HepG2 (cell line): ENCODE data around the gene KISS1R. TPM values are rescaled to one million over a fixed set of nuclear protein-coding genes. Genes with fewer than 3 reads are reported as not detected.

Source experiments
- AHR ChIP-seq: IDR thresholded peaks from 2 replicates; pipeline ENCODE4 v1.6.1; 2018; ENCODE audit warnings: missing genetic modification reagents, missing compliant biosample characterization
- FOSL1 ChIP-seq: sonication (generic); formaldehyde crosslinking; IDR thresholded peaks from 2 replicates; pipeline ENCODE4 v1.9.0; 2021; ENCODE audit warnings: missing genetic modification reagents, borderline replicate concordance
- FOXP1 ChIP-seq, 2 experiments: fragments of 450-650 bp in 1 of 2; IDR thresholded peaks; 2 replicates each; pipeline ENCODE4 v1.6.1; 2017 to 2018; ENCODE audit warnings: antibody characterized with exemption in 1 of 2
- GPBP1L1 ChIP-seq: sonication (generic); formaldehyde crosslinking; IDR thresholded peaks from 2 replicates; pipeline ENCODE4 v1.5.0; 2020; ENCODE audit warnings: mild to moderate bottlenecking, missing genetic modification reagents
- GPN1 ChIP-seq: sonication (generic); formaldehyde crosslinking; IDR thresholded peaks from 2 replicates; pipeline ENCODE4 v1.5.1; 2020; ENCODE audit warnings: missing genetic modification reagents, borderline replicate concordance
- IKZF4 ChIP-seq: sonication (generic); formaldehyde crosslinking; IDR thresholded peaks from 2 replicates; pipeline ENCODE4 v1.5.1; 2020; ENCODE audit warnings: borderline replicate concordance, mild to moderate bottlenecking, low read depth, missing genetic modification reagents; ENCODE audit errors: not compliant biosample characterization
- JARID2 ChIP-seq: sonication (generic); formaldehyde crosslinking; IDR thresholded peaks from 2 replicates; pipeline ENCODE4 v1.8.1; 2023; ENCODE audit warnings: missing genetic modification reagents, inconsistent platforms; ENCODE audit not compliant: insufficient replicate concordance
- KLF11 ChIP-seq: IDR thresholded peaks from 2 replicates; pipeline ENCODE4 v1.6.1; 2016; ENCODE audit warnings: missing compliant biosample characterization
- MAX ChIP-seq: IDR thresholded peaks from 2 replicates; pipeline ENCODE4 v1.6.1; 2012; ENCODE audit warnings: inconsistent platforms
- MAZ ChIP-seq, 2 experiments: sonication (generic) in 1 of 2; formaldehyde crosslinking in 1 of 2; IDR thresholded peaks; 2 replicates each; pipeline versions ENCODE4 v1.5.0 to v1.6.1; 2012 to 2020; ENCODE audit warnings: low read depth in 2 of 2, mild to moderate bottlenecking in 2 of 2, borderline replicate concordance in 1 of 2, improper control_type of control experiment in 1 of 2, low read length in 1 of 2, missing genetic modification reagents in 1 of 2, moderate library complexity in 1 of 2
- NFIC ChIP-seq: IDR thresholded peaks from 2 replicates; pipeline ENCODE4 v1.6.1; 2012; ENCODE audit warnings: mild to moderate bottlenecking, low read length, inconsistent platforms
- NFKB2 ChIP-seq: sonication (generic); formaldehyde crosslinking; IDR thresholded peaks from 2 replicates; pipeline ENCODE4 v1.4.0; 2020; ENCODE audit warnings: missing genetic modification reagents, borderline replicate concordance
- RFX1 ChIP-seq: fragments of 450-650 bp; IDR thresholded peaks from 2 replicates; pipeline ENCODE4 v1.6.1; 2017
- RORA ChIP-seq: sonication (generic); formaldehyde crosslinking; IDR thresholded peaks from 2 replicates; pipeline ENCODE4 v1.5.0; 2020; ENCODE audit warnings: mild to moderate bottlenecking, missing genetic modification reagents, moderate library complexity
- SAP130 ChIP-seq: IDR thresholded peaks from 2 replicates; pipeline ENCODE4 v1.6.1; 2016; ENCODE audit warnings: low read depth
- SMAD9 ChIP-seq: sonication (generic); formaldehyde crosslinking; IDR thresholded peaks from 2 replicates; pipeline ENCODE4 v1.5.1; 2020; ENCODE audit warnings: mild to moderate bottlenecking, missing genetic modification reagents
- TARDBP ChIP-seq: sonication (generic); formaldehyde crosslinking; IDR thresholded peaks from 2 replicates; pipeline ENCODE4 v1.8.0; 2022; ENCODE audit warnings: mild to moderate bottlenecking, missing genetic modification reagents
- TBX2 ChIP-seq: sonication (generic); formaldehyde crosslinking; IDR thresholded peaks from 2 replicates; pipeline ENCODE4 v1.5.0; 2020; ENCODE audit warnings: missing genetic modification reagents, mild to moderate bottlenecking, borderline replicate concordance
- TSC22D2 ChIP-seq: sonication (generic); formaldehyde crosslinking; IDR thresholded peaks from 2 replicates; pipeline ENCODE4 v1.5.1; 2020; ENCODE audit warnings: missing genetic modification reagents, mild to moderate bottlenecking, borderline replicate concordance
- ZFP36 ChIP-seq: fragments of 150-350 bp; IDR thresholded peaks from 2 replicates; pipeline ENCODE4 v1.6.1; 2018; ENCODE audit warnings: borderline replicate concordance, low read length, low read depth; ENCODE audit not compliant: partially characterized antibody
- ZNF263 ChIP-seq: sonication (generic); formaldehyde crosslinking; IDR thresholded peaks from 2 replicates; pipeline ENCODE4 v1.4.0; 2020; ENCODE audit warnings: missing genetic modification reagents
- ZNF3 ChIP-seq: IDR thresholded peaks from 2 replicates; pipeline ENCODE4 v1.7.0; 2017; ENCODE audit warnings: inconsistent platforms
- ZNF367 ChIP-seq: sonication (generic); formaldehyde crosslinking; IDR thresholded peaks from 2 replicates; pipeline ENCODE4 v1.4.0; 2020; ENCODE audit warnings: missing genetic modification reagents, borderline replicate concordance
- ZNF546 ChIP-seq: sonication (generic); formaldehyde crosslinking; conservative IDR thresholded peaks from 2 replicates; pipeline ENCODE4 v1.8.1; 2023; ENCODE audit warnings: mild to moderate bottlenecking, missing genetic modification reagents
- ZNF552 ChIP-seq: sonication (generic); formaldehyde crosslinking; IDR thresholded peaks from 2 replicates; pipeline ENCODE4 v1.9.0; 2022; ENCODE audit warnings: missing genetic modification reagents, mild to moderate bottlenecking, borderline replicate concordance
- ZNF672 ChIP-seq: sonication (generic); formaldehyde crosslinking; IDR thresholded peaks from 2 replicates; pipeline ENCODE4 v1.8.1; 2022; ENCODE audit warnings: missing genetic modification reagents
- ZNF737 ChIP-seq: sonication (generic); formaldehyde crosslinking; IDR thresholded peaks from 2 replicates; pipeline ENCODE4 v1.5.0; 2020; ENCODE audit warnings: missing genetic modification reagents, mild to moderate bottlenecking, borderline replicate concordance
- ZNF883 ChIP-seq: sonication (generic); formaldehyde crosslinking; IDR thresholded peaks from 2 replicates; pipeline ENCODE4 v1.5.1; 2020; ENCODE audit warnings: mild to moderate bottlenecking, missing genetic modification reagents; ENCODE audit errors: not compliant biosample characterization
- ZSCAN31 ChIP-seq: sonication (generic); formaldehyde crosslinking; IDR thresholded peaks from 2 replicates; pipeline ENCODE4 v1.5.0; 2020; ENCODE audit warnings: low read depth, mild to moderate bottlenecking, missing genetic modification reagents
- polyA plus RNA-seq, 8 experiments: library from polyadenylated mRNA; depleted of rRNA in 3 of 8; stranded (reverse) in 7 of 8; unstranded in 1 of 8; fragments of >200 nt; fragmentation: Illumina TruSeq in 4 of 8; extraction: Trizol in 4 of 8; gene quantifications; 2 replicates each; pipeline versions ENCODE4 v1.2.1 to v1.2.3, GENCODE V29; 2011 to 2016; ENCODE audit warnings: low read depth in 4 of 8, missing spikeins in 1 of 8, mixed read lengths in 1 of 8; ENCODE audit not compliant: insufficient read depth in 1 of 8
- total RNA-seq, 5 experiments: library from RNA; depleted of rRNA; stranded (reverse); fragments of >200 nt; fragmentation: Illumina TruSeq; extraction: Trizol; gene quantifications; 2 replicates each; pipeline ENCODE4 v1.2.3, GENCODE V29; 2016; ENCODE audit warnings: low read depth in 1 of 5
- TF ChIP-seq, protein P1 (sequence below): IDR thresholded peaks from 2 replicates; pipeline ENCODE4 v1.6.1; 2016; ENCODE audit warnings: low read depth, borderline replicate concordance
- TF ChIP-seq, protein P2 (sequence below): sonication (generic); formaldehyde crosslinking; IDR thresholded peaks from 2 replicates; pipeline ENCODE4 v1.5.1; 2020; ENCODE audit warnings: missing genetic modification reagents, mild to moderate bottlenecking, borderline replicate concordance

The KISS1R gene
- total and polyA plus RNA-seq, 2 of the 13 experiments (the other 11 are each of a cell fraction or from before 2014, with no cell fraction given), result 1.1 to 10.2 TPM

DNA sequence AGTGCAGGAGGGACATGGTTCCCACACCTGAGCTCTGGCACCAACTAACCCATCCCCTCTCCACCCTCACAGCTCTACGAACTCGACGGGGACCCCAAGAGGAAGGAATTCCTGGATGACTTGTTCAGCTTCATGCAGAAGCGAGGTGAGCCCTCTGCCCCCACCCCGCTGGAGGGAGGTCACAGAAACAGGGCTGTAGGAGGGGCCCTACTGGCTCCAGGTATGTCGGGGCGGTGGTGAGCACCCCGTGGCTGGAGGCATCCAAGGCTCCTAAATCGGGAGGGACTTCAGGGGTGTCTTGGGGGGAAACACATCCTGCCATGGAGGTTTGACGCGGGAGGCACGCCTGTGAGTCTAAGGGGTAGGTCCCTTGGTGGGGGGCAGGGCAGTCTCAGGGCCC, 42.9 kb downstream of the KISS1R start (continued):
- no peak for TF ChIP-seq GPBP1L1 (CRISPR knock-in tag)
- no peak for TF ChIP-seq NFIC
- TF ChIP-seq RORA (CRISPR knock-in tag), result no peak
- TF ChIP-seq ZFP36, result no peak
- no peak for TF ChIP-seq ZNF672
- TF ChIP-seq RFX1, result no peak
- TF ChIP-seq TSC22D2 (CRISPR knock-in tag), result no peak
- TF ChIP-seq FOXP1 (IDR thresholded peaks at IDR 0.05), result no peak
- no peak for TF ChIP-seq FOXP1 (CRISPR knock-in tag; IDR thresholded peaks at IDR 0.05)
- no peak for TF ChIP-seq SMAD9 (CRISPR knock-in tag)
- TF ChIP-seq, protein P1, sequence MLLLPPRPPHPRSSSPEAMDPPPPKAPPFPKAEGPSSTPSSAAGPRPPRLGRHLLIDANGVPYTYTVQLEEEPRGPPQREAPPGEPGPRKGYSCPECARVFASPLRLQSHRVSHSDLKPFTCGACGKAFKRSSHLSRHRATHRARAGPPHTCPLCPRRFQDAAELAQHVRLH (CRISPR knock-in tag), result no peak
- TF ChIP-seq, protein P2, sequence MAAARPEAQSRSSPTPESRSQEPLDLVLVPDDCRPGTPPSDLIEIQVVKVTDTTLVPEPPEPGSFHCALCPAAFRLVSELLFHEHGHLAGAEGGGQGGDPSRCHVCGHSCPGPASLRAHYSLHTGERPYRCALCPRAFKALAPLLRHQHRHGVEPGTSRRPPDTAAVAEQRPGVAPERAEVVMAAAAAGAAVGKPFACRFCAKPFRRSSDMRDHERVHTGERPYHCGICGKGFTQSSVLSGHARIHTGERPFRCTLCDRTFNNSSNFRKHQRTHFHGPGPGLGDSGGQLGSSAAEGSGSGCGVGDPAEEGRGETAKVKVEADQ (CRISPR knock-in tag), result no peak
- TF ChIP-seq ZNF737 (CRISPR knock-in tag), result no peak
- TF ChIP-seq GPN1 (CRISPR knock-in tag), result no peak
- TF ChIP-seq ZNF883 (CRISPR knock-in tag), result no peak
- 0 out of 2 replicates have a peak, but pooled peaks have one; percentile 7 for TF ChIP-seq ZNF552 (CRISPR knock-in tag)
- no peak for TF ChIP-seq ZNF367
- no peak for TF ChIP-seq KLF11 (CRISPR knock-in tag)
- no peak for TF ChIP-seq NFKB2 (CRISPR knock-in tag)
- peak; percentile 40; the same call in 1 of the 2 replicates for TF ChIP-seq SAP130 (CRISPR knock-in tag)
- TF ChIP-seq ZSCAN31 (CRISPR knock-in tag), result no peak
- peak; percentile 50; the same call in 1 of the 2 replicates for TF ChIP-seq TARDBP
- no peak for TF ChIP-seq FOSL1 (CRISPR knock-in tag)
- no peak for TF ChIP-seq ZNF3
- peak; percentile 68; the same call in 1 of the 2 replicates for TF ChIP-seq MAZ (IDR thresholded peaks at IDR 0.05; ENCODE audit: borderline replicate concordance, low read depth, low read length)
- no peak; the same call in 1 of the 2 replicates for TF ChIP-seq MAZ (CRISPR knock-in tag; IDR thresholded peaks at IDR 0.05; ENCODE audit: low read depth)
- no peak for TF ChIP-seq AHR (CRISPR knock-in tag)
- no peak for TF ChIP-seq TBX2
- TF ChIP-seq JARID2, result no peak
- no peak for TF ChIP-seq MAX
- no peak for TF ChIP-seq ZNF546 (CRISPR knock-in tag)
- no peak for TF ChIP-seq IKZF4 (CRISPR knock-in tag)
- no peak for TF ChIP-seq ZNF263
